HG03442 (cell line): ENCODE measurements around the gene AHCYL1.

Experiments
- ATAC-seq: cut with Tn5 transposase; IDR thresholded peaks from one replicate; pipeline ENCODE4 v1.9.1; 2021; ENCODE audit warnings: mild to moderate bottlenecking, moderate library complexity; ENCODE audit not compliant: unreplicated experiment

Gene AHCYL1

GRCh38 chr1:110034451-110035235 is 50.1 kb downstream of the AHCYL1 start, which contains the start of gene STRIP1:
STRIP1 (plus strand) TSS chr1:110034624; CDS start chr1:110034638, 14 bp downstream.
- peak; percentile 88 for ATAC-seq

- no peak for ATAC-seq
Measured at GRCh38 chr1:110035236-110035752, 50.7 kb downstream of the AHCYL1 start.

- no peak for ATAC-seq
Measured at GRCh38 chr1:110038271-110038670, 53.7 kb downstream of the AHCYL1 start.

- no peak for ATAC-seq
Measured at GRCh38 chr1:110039641-110040040, 55.1 kb downstream of the AHCYL1 start.

- no peak for ATAC-seq
Measured at GRCh38 chr1:110040548-110040947, 56.0 kb downstream of the AHCYL1 start.

GRCh38 chr1:110043016-110043415 is 58.5 kb downstream of the AHCYL1 start:
- ATAC-seq: no peak

- ATAC-seq: no peak
Measured at GRCh38 chr1:110047463-110047862, 62.9 kb downstream of the AHCYL1 start.

GRCh38 chr1:110048240-110048639 is 63.7 kb downstream of the AHCYL1 start:
- ATAC-seq: no peak

GRCh38 chr1:110048923-110049601 is 64.5 kb downstream of the AHCYL1 start:
- ATAC-seq: no peak

- ATAC-seq: no peak
Measured at GRCh38 chr1:110049801-110050601, 65.4 kb downstream of the AHCYL1 start.

GRCh38 chr1:110050602-110051261 is 66.2 kb downstream of the AHCYL1 start:
- no peak for ATAC-seq

- ATAC-seq: no peak
Measured at GRCh38 chr1:110051262-110051648, 66.7 kb downstream of the AHCYL1 start.

- ATAC-seq: no peak
Measured at GRCh38 chr1:110053552-110054428, 69.2 kb downstream of the AHCYL1 start.

GRCh38 chr1:110055493-110056284 is 71.1 kb downstream of the AHCYL1 start:
- no peak for ATAC-seq

GRCh38 chr1:110056285-110056683 is 71.7 kb downstream of the AHCYL1 start:
- ATAC-seq: no peak

- no peak for ATAC-seq
Measured at GRCh38 chr1:110056776-110057175, 72.2 kb downstream of the AHCYL1 start.

- no peak for ATAC-seq
Measured at GRCh38 chr1:110057963-110058518, 73.5 kb downstream of the AHCYL1 start.

GRCh38 chr1:110058591-110058990 is 74.0 kb downstream of the AHCYL1 start:
- no peak for ATAC-seq
